Nephron (organoid): ENCODE measurements around the gene SIK2.

Experiments used
- H3K27ac Mint-ChIP-seq, 3 experiments: 2 replicates each; pipeline ENCODE4 v1.8.0; 2020; ENCODE audit warnings: mixed read lengths in 3 of 3, mild to moderate bottlenecking in 2 of 3, moderate library complexity in 1 of 3
- H3K27me3 Mint-ChIP-seq: 2 replicates; pipeline ENCODE4 v1.8.0; 2021; ENCODE audit warnings: low read depth, mild to moderate bottlenecking, moderate library complexity, mixed read lengths
- H3K36me3 Mint-ChIP-seq: 2 replicates; pipeline ENCODE4 v1.8.0; 2020; ENCODE audit warnings: low read depth, mixed read lengths
- H3K4me1 Mint-ChIP-seq: 2 replicates; pipeline ENCODE4 v1.8.0; 2020; ENCODE audit warnings: mixed read lengths
- H3K4me3 Mint-ChIP-seq, 3 experiments: 2 replicates each; pipeline ENCODE4 v1.8.0; 2020; ENCODE audit warnings: mild to moderate bottlenecking in 3 of 3, mixed read lengths in 3 of 3, moderate library complexity in 2 of 3
- H3K9me3 Mint-ChIP-seq: 2 replicates; pipeline ENCODE4 v1.8.0; 2020; ENCODE audit warnings: mixed read lengths
- TF ChIP-seq, protein P1 (sequence below), 3 experiments: fragments of 200-600 bp; sonication (generic); IDR thresholded peaks; one replicate each; pipeline ENCODE4 v1.5.0; 2021; ENCODE audit warnings: antibody characterized with exemption in 3 of 3; ENCODE audit not compliant: unreplicated experiment in 3 of 3

The SIK2 gene

GRCh38 chr11:111720801-111721494, 118.7 kb downstream of the SIK2 start:
- H3K36me3 Mint-ChIP-seq = peaks cover 72% of the 10 kb centered on the region
- TF ChIP-seq, protein P1, sequence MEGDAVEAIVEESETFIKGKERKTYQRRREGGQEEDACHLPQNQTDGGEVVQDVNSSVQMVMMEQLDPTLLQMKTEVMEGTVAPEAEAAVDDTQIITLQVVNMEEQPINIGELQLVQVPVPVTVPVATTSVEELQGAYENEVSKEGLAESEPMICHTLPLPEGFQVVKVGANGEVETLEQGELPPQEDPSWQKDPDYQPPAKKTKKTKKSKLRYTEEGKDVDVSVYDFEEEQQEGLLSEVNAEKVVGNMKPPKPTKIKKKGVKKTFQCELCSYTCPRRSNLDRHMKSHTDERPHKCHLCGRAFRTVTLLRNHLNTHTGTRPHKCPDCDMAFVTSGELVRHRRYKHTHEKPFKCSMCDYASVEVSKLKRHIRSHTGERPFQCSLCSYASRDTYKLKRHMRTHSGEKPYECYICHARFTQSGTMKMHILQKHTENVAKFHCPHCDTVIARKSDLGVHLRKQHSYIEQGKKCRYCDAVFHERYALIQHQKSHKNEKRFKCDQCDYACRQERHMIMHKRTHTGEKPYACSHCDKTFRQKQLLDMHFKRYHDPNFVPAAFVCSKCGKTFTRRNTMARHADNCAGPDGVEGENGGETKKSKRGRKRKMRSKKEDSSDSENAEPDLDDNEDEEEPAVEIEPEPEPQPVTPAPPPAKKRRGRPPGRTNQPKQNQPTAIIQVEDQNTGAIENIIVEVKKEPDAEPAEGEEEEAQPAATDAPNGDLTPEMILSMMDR (IDR thresholded peaks at IDR 0.05; ENCODE audit: unreplicated experiment in 3 of 3) = no peak
- H3K4me3 Mint-ChIP-seq = no peak overlapping the region
- no peaks in the 10 kb centered on the region for H3K27me3 Mint-ChIP-seq
- H3K27ac Mint-ChIP-seq = peak overlapping the region in 1 of 3 experiments; percentile 54
- no peaks in the 10 kb centered on the region for H3K9me3 Mint-ChIP-seq
- peaks cover 20% of the 10 kb centered on the region for H3K4me1 Mint-ChIP-seq

- Mint-ChIP-seq H3K27ac (no peak overlapping the region), H3K27me3 (no peaks in the 10 kb centered on the region), H3K4me1 (peaks cover 20% of the 10 kb centered on the region), H3K36me3 (peaks cover 74% of the 10 kb centered on the region), H3K4me3 (no peak overlapping the region), H3K9me3 (no peaks in the 10 kb centered on the region)
- TF ChIP-seq, protein P1 (IDR thresholded peaks at IDR 0.05; ENCODE audit: unreplicated experiment in 3 of 3) = no peak
Observed at GRCh38 chr11:111722501-111722900, 120.3 kb downstream of the SIK2 start.

- TF ChIP-seq, protein P1 (IDR thresholded peaks at IDR 0.05; ENCODE audit: unreplicated experiment in 3 of 3) = no peak
- Mint-ChIP-seq H3K36me3 (peaks cover 65% of the 10 kb centered on the region), H3K27ac (peak overlapping the region in 1 of 3 experiments; percentile 29), H3K4me1 (peaks cover 12% of the 10 kb centered on the region), H3K9me3 (no peaks in the 10 kb centered on the region), H3K4me3 (no peak overlapping the region), H3K27me3 (peaks cover 3% of the 10 kb centered on the region)
Observed at GRCh38 chr11:111723595-111723994, 121.3 kb downstream of the SIK2 start.

GRCh38 chr11:111724615-111725129, 122.4 kb downstream of the SIK2 start:
- Mint-ChIP-seq H3K4me1 (peaks cover 18% of the 10 kb centered on the region), H3K9me3 (no peaks in the 10 kb centered on the region), H3K27ac (no peak overlapping the region), H3K4me3 (no peak overlapping the region), H3K27me3 (peaks cover 3% of the 10 kb centered on the region), H3K36me3 (peaks cover 59% of the 10 kb centered on the region)
- TF ChIP-seq, protein P1 (IDR thresholded peaks at IDR 0.05; ENCODE audit: unreplicated experiment in 3 of 3) = no peak

- no peak overlapping the region for H3K27ac Mint-ChIP-seq
- H3K4me3 Mint-ChIP-seq = no peak overlapping the region
- peaks cover 3% of the 10 kb centered on the region for H3K27me3 Mint-ChIP-seq
- H3K36me3 Mint-ChIP-seq = peaks cover 50% of the 10 kb centered on the region
- TF ChIP-seq, protein P1 (IDR thresholded peaks at IDR 0.05; ENCODE audit: unreplicated experiment in 3 of 3) = no peak
- H3K9me3 Mint-ChIP-seq = no peaks in the 10 kb centered on the region
- peaks cover 28% of the 10 kb centered on the region for H3K4me1 Mint-ChIP-seq
Observed at GRCh38 chr11:111725621-111726020, 123.4 kb downstream of the SIK2 start.

- Mint-ChIP-seq H3K4me1 (peaks cover 35% of the 10 kb centered on the region), H3K9me3 (no peaks in the 10 kb centered on the region), H3K4me3 (no peak overlapping the region), H3K27me3 (peaks cover 3% of the 10 kb centered on the region), H3K27ac (peak overlapping the region in 1 of 3 experiments; percentile 9), H3K36me3 (peaks cover 45% of the 10 kb centered on the region)
- TF ChIP-seq, protein P1 (IDR thresholded peaks at IDR 0.05; ENCODE audit: unreplicated experiment in 3 of 3) = no peak
Observed at GRCh38 chr11:111726301-111726713, 124.1 kb downstream of the SIK2 start.
